Upper lobe of left lung (tissue), 4 donors: ENCODE results near the gene NYNRIN.

Experiments used
- POLR2AphosphoS5 ChIP-seq, 2 donors: sonication (generic); formaldehyde crosslinking; IDR thresholded peaks; one replicate each; pipeline ENCODE4 v1.5.1; 2017; ENCODE audit warnings: antibody characterized with exemption in 2 of 2
- TF ChIP-seq, protein P1 (sequence below), 6 experiments: fragments of 450-650 bp in 4 of 6; fragments of 200-600 bp in 2 of 6; sonication (generic) in 2 of 6; IDR thresholded peaks; one replicate each; pipeline ENCODE4 v1.5.1; 2016 to 2019; ENCODE audit warnings: antibody characterized with exemption in 6 of 6

DNA sequence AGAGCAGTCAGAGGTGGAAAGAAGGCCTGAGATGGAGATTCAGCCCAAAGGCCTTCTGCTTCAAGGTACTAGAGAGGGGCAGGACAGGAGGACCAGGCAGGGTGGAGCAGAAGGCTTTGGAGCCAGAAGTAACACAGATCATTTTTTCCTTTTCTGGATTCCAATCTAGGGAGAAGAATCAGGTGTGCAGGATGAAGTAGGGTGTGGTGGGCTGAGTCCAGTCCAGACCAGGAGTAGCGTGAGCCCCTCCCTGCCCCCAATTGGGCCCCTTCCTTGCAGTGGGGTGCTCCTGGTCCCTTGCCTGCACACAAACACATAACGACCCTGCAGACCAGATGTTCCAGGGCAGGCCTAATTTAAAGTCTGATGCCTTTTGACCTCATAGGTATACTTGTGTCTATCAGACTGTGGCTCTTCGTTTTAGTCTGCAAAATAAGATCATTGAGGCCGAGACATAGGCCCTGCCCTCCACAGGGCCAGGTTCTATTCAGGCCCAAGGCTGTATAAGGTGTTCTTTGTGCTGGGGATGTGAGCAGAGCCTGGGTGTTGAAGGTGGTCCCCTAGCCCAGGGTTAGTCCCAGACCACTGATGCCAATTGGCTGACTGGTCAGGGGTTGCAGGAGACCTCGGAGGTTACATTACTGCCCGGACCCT, 1.0 kb upstream of the NYNRIN start:
- TF ChIP-seq, protein P1, sequence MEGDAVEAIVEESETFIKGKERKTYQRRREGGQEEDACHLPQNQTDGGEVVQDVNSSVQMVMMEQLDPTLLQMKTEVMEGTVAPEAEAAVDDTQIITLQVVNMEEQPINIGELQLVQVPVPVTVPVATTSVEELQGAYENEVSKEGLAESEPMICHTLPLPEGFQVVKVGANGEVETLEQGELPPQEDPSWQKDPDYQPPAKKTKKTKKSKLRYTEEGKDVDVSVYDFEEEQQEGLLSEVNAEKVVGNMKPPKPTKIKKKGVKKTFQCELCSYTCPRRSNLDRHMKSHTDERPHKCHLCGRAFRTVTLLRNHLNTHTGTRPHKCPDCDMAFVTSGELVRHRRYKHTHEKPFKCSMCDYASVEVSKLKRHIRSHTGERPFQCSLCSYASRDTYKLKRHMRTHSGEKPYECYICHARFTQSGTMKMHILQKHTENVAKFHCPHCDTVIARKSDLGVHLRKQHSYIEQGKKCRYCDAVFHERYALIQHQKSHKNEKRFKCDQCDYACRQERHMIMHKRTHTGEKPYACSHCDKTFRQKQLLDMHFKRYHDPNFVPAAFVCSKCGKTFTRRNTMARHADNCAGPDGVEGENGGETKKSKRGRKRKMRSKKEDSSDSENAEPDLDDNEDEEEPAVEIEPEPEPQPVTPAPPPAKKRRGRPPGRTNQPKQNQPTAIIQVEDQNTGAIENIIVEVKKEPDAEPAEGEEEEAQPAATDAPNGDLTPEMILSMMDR (IDR thresholded peaks at IDR 0.05): no peak
- TF ChIP-seq POLR2AphosphoS5 (IDR thresholded peaks at IDR 0.05): no peak
